Neural cell (in vitro differentiated cells): ENCODE results near the gene DCLK1. TPM values are rescaled to one million over a fixed set of nuclear protein-coding genes. Genes with fewer than 3 reads are reported as not detected.

Source experiments
- H2AFZ ChIP-seq: fragments of 200-600, 300-800 bp; sonication (generic), shearing (Covaris generic); 2 replicates; pipeline ENCODE4 v1.6.0; 2014; ENCODE audit warnings: low read depth, mild to moderate bottlenecking, antibody characterized with exemption, low read length, moderate library complexity
- H3F3A ChIP-seq: fragments of 200-600 bp; shearing (Covaris generic); 2 replicates; pipeline ENCODE4 v1.6.1; 2016; ENCODE audit warnings: mild to moderate bottlenecking, moderate library complexity, mixed read lengths, antibody characterized with exemption, low read length; ENCODE audit not compliant: insufficient read depth, poor library complexity, severe bottlenecking
- H3K27ac ChIP-seq: fragments of 200-600, 300-800 bp; sonication (generic), shearing (Covaris generic); 2 replicates; pipeline ENCODE4 v1.5.1; 2014; ENCODE audit warnings: mild to moderate bottlenecking, low read length, moderate library complexity
- H3K27me3 ChIP-seq: fragments of 300-800, 200-600 bp; sonication (generic), shearing (Covaris generic); 2 replicates; pipeline ENCODE4 v1.6.0; 2014; ENCODE audit warnings: mild to moderate bottlenecking, low read depth, low read length, moderate library complexity; ENCODE audit not compliant: insufficient read depth
- H3K36me3 ChIP-seq: fragments of 300-800, 200-600 bp; sonication (generic), shearing (Covaris generic); 2 replicates; pipeline ENCODE4 v1.5.1; 2014; ENCODE audit warnings: mild to moderate bottlenecking, antibody characterized with exemption, low read length, moderate library complexity; ENCODE audit not compliant: insufficient read depth
- H3K4me2 ChIP-seq: fragments of 300-800, 200-600 bp; sonication (generic), shearing (Covaris generic); 2 replicates; pipeline ENCODE4 v1.6.0; 2014; ENCODE audit warnings: mild to moderate bottlenecking, low read length
- H3K4me3 ChIP-seq: fragments of 300-800, 200-600 bp; sonication (generic), shearing (Covaris generic); 2 replicates; pipeline ENCODE4 v1.5.1; 2014; ENCODE audit warnings: mild to moderate bottlenecking, low read length, moderate library complexity
- H3K79me2 ChIP-seq: fragments of 200-600 bp; shearing (Covaris generic); replicated peaks from 2 replicates; pipeline ENCODE4 v1.6.0; 2014; ENCODE audit warnings: mild to moderate bottlenecking, low read length, moderate library complexity; ENCODE audit not compliant: insufficient read depth
- H3K9ac ChIP-seq: fragments of 300-800, 200-600 bp; sonication (generic), shearing (Covaris generic); 2 replicates; pipeline ENCODE4 v1.6.1; 2016; ENCODE audit warnings: mild to moderate bottlenecking, low read length, mixed read lengths
- H3K9me2 ChIP-seq: fragments of 200-600 bp; shearing (Covaris generic); 2 replicates; pipeline ENCODE4 v1.6.1; 2016; ENCODE audit warnings: mild to moderate bottlenecking, low read length, mixed read lengths; ENCODE audit not compliant: insufficient read depth
- H3K9me3 ChIP-seq: fragments of 200-600, 300-800 bp; sonication (generic), shearing (Covaris generic); 2 replicates; pipeline ENCODE4 v1.6.1; 2016; ENCODE audit warnings: mild to moderate bottlenecking, mixed run types, low read length, moderate library complexity, mixed read lengths
- H4K20me1 ChIP-seq: fragments of 200-600 bp; shearing (Covaris generic); 2 replicates; pipeline ENCODE4 v1.6.1; 2016; ENCODE audit warnings: mild to moderate bottlenecking, mixed run types; ENCODE audit not compliant: insufficient read depth
- EP300 ChIP-seq: fragments of 450-650 bp; conservative IDR thresholded peaks from 2 replicates; pipeline ENCODE4 v1.6.1; 2014; ENCODE audit warnings: antibody characterized with exemption, mild to moderate bottlenecking, moderate library complexity; ENCODE audit not compliant: poor library complexity, severe bottlenecking
- EZH2 ChIP-seq: fragments of 200-600, 300-800 bp; shearing (Covaris generic), sonication (generic); IDR thresholded peaks from 2 replicates; pipeline ENCODE4 v1.6.1; 2014; ENCODE audit warnings: antibody characterized with exemption, low read length, borderline replicate concordance, mild to moderate bottlenecking; ENCODE audit not compliant: insufficient read depth, poor library complexity, severe bottlenecking
- MXI1 ChIP-seq: fragments of 450-650 bp; conservative IDR thresholded peaks from 2 replicates; pipeline ENCODE4 v1.6.1; 2014; ENCODE audit warnings: antibody characterized with exemption, mild to moderate bottlenecking; ENCODE audit not compliant: poor library complexity, severe bottlenecking
- POLR2AphosphoS5 ChIP-seq: IDR thresholded peaks from 2 replicates; pipeline ENCODE4 v1.6.1; 2012
- RAD21 ChIP-seq: fragments of 450-650 bp; conservative IDR thresholded peaks from 2 replicates; pipeline ENCODE4 v1.6.1; 2014; ENCODE audit warnings: antibody characterized with exemption, mild to moderate bottlenecking, moderate library complexity
- REST ChIP-seq: IDR thresholded peaks from 2 replicates; pipeline ENCODE4 v1.6.1; 2012; ENCODE audit warnings: borderline replicate concordance
- SMC3 ChIP-seq: fragments of 450-650 bp; conservative IDR thresholded peaks from 2 replicates; pipeline ENCODE4 v1.6.1; 2014; ENCODE audit warnings: antibody characterized with exemption, mild to moderate bottlenecking, moderate library complexity; ENCODE audit not compliant: poor library complexity
- TAF1 ChIP-seq: IDR thresholded peaks from 2 replicates; pipeline ENCODE4 v1.6.1; 2012; ENCODE audit warnings: low read depth
- polyA plus RNA-seq: library from polyadenylated mRNA; depleted of rRNA; stranded (reverse); fragments of >200 nt; gene quantifications from 2 replicates; pipeline ENCODE4 v1.2.3, GENCODE V29; 2014

DCLK1 gene
- polyA plus RNA-seq, 1 donor from 2014 or later, result 124 TPM

- no peaks in the 10 kb centered on the region for H3K27me3 ChIP-seq
- no peak overlapping the region for H3K4me2 ChIP-seq
- no peak overlapping the region for H2AFZ ChIP-seq
- H3K9me2 ChIP-seq, result no peaks in the 10 kb centered on the region
- no peak overlapping the region for H3K27ac ChIP-seq
- H3K79me2 ChIP-seq, result no peaks in the 10 kb centered on the region
- no peak overlapping the region for H3K4me3 ChIP-seq
- H3K9me3 ChIP-seq, result no peaks in the 10 kb centered on the region
- H3F3A ChIP-seq, result no peaks in the 10 kb centered on the region
- H3K36me3 ChIP-seq, result no peaks in the 10 kb centered on the region
- TF ChIP-seq POLR2AphosphoS5 (no peak), MXI1 (no peak), EP300 (no peak), REST (no peak), TAF1 (no peak), EZH2 (no peak), SMC3 (no peak)
- H4K20me1 ChIP-seq, result no peaks in the 10 kb centered on the region
- no peak overlapping the region for H3K9ac ChIP-seq
Measured at GRCh38 chr13:35892837-35893814, 238.1 kb downstream of the DCLK1 start.

GRCh38 chr13:35891507-35892441, 239.4 kb downstream of the DCLK1 start:
- peak overlapping the region; percentile 44 for H3K4me3 ChIP-seq
- H3K4me2 ChIP-seq, result peak overlapping the region; percentile 64
- no peaks in the 10 kb centered on the region for H3K79me2 ChIP-seq
- H4K20me1 ChIP-seq, result no peaks in the 10 kb centered on the region
- peak overlapping the region; percentile 57 for H3K27ac ChIP-seq
- no peak overlapping the region for H2AFZ ChIP-seq
- peak overlapping the region; percentile 25 for H3K9ac ChIP-seq
- no peaks in the 10 kb centered on the region for H3K36me3 ChIP-seq
- H3K9me2 ChIP-seq, result no peaks in the 10 kb centered on the region
- no peaks in the 10 kb centered on the region for H3K9me3 ChIP-seq
- TF ChIP-seq RAD21 (peak; percentile 20), EP300 (peak; percentile 80), POLR2AphosphoS5 (peak; percentile 80), EZH2 (no peak), SMC3 (no peak)
- H3K27me3 ChIP-seq, result no peaks in the 10 kb centered on the region
- no peaks in the 10 kb centered on the region for H3F3A ChIP-seq
